ENCODE measurements around the gene INPPL1. TPM values are rescaled to one million over a fixed set of nuclear protein-coding genes. Genes with fewer than 3 reads are reported as not detected.
A peak's percentile ranks its signal among the peaks of the same experiment; 100 is the strongest.

The INPPL1 gene
- total and polyA plus RNA-seq, 10 of the 15 experiments (the other 5 are each of a cell fraction or from before 2014, with no cell fraction given): 0.47 to 116 (median 43.4) TPM

GRCh38 chr11:72287293-72287692 is 62.7 kb downstream of the INPPL1 start:
- ChIA-PET RAD21 (ENCODE audit: unreplicated experiment) (no interaction called here), POLR2A (interaction anchor here (0.7 kb wide), 1 partner anchor 7 kb away, joined by 3 read pairs; no protein-coding TSS in a partner anchor), SMC1A (ENCODE audit: uncharacterized antibody, unreplicated experiment) (no interaction called here), CTCF (interaction anchor here (1.4 to 11.5 kb wide), 3 partner anchors 124 to 145 kb away, joined by 3 to 118 read pairs (median 5); partner anchors contain the start of gene CLPB)
- no peaks in the 10 kb centered on the region for H3K79me2 ChIP-seq (ENCODE audit: control insufficient read depth, insufficient read depth, low read length)
- no peak overlapping the region for H2AFZ ChIP-seq (ENCODE audit: control insufficient read depth, low read depth, low read length)
- no peaks in the 10 kb centered on the region for H3K36me3 ChIP-seq (ENCODE audit: control insufficient read depth in 2 of 2, insufficient read depth in 2 of 2, low read length in 1 of 2)
- in situ Hi-C loops (cut with MboI) (no loop called here), intact Hi-C loops (cut with micrococcal nuclease; ENCODE audit: unreplicated experiment) (no loop called here)
- ATAC-seq (no peak), DNase-seq (ENCODE audit: low read depth, low spot score) (no peak), FAIRE-seq (no peak)
- no peak overlapping the region for H3K4me2 ChIP-seq (ENCODE audit: control insufficient read depth, insufficient read depth)
- no peaks in the 10 kb centered on the region for H3K4me1 ChIP-seq (ENCODE audit: control insufficient read depth, insufficient read depth, low read length)
- H4K20me1 ChIP-seq (ENCODE audit: control insufficient read depth, insufficient read depth): no peaks in the 10 kb centered on the region
- TSS peak; percentile 47 for BruUV-seq (replicated peaks)
- no peaks in the 10 kb centered on the region for H3K9me3 ChIP-seq (replicated peaks; ENCODE audit: control insufficient read depth, insufficient read depth, low read length)
- WGBS (ENCODE audit: insufficient coverage, insufficient replicate concordance, low lambda C conversion rate, missing lambda C conversion rate): 65% methylated on average over 2 of the region's 2 CpGs
- no peak overlapping the region for H3K27ac ChIP-seq (ENCODE audit: control insufficient read depth, insufficient read depth)
- no peak overlapping the region for H3K4me3 ChIP-seq
- no peaks in the 10 kb centered on the region for H3K27me3 ChIP-seq (replicated peaks in 1 of 2; ENCODE audit: control insufficient read depth in 2 of 2, insufficient read depth in 2 of 2, low read length in 1 of 2)
- H3K9ac ChIP-seq (ENCODE audit: control insufficient read depth, insufficient read depth, low read length): no peak overlapping the region
- TF ChIP-seq IRF5 (IDR thresholded peaks at IDR 0.05; ENCODE audit: borderline replicate concordance): no peak
- TF ChIP-seq HDGF (IDR thresholded peaks at IDR 0.05): no peak
- TF ChIP-seq RELA (IDR thresholded peaks at IDR 0.05; ENCODE audit: borderline replicate concordance, partially characterized antibody): no peak
- no peak for TF ChIP-seq NFYB (IDR thresholded peaks at IDR 0.05; ENCODE audit: insufficient read depth, low read depth, low read length)
- TF ChIP-seq KAT2A (conservative IDR thresholded peaks at IDR 0.05; ENCODE audit: control insufficient read depth, low read depth, low read length): no peak
- TF ChIP-seq IKZF2 (IDR thresholded peaks at IDR 0.05): no peak
- TF ChIP-seq REST (IDR thresholded peaks at IDR 0.05; ENCODE audit: low read depth, low read length): no peak
- no peak for TF ChIP-seq ZBTB4 (CRISPR knock-in tag; IDR thresholded peaks at IDR 0.05)
- TF ChIP-seq CHD2 (IDR thresholded peaks at IDR 0.05; ENCODE audit: borderline replicate concordance, low read depth, low read length): no peak
- TF ChIP-seq ZBTB11 (CRISPR knock-in tag; IDR thresholded peaks at IDR 0.05): no peak
- no peak for TF ChIP-seq SREBF2 (IDR thresholded peaks at IDR 0.05; ENCODE audit: low read length)
- TF ChIP-seq TCF7 (IDR thresholded peaks at IDR 0.05; ENCODE audit: borderline replicate concordance): no peak
